Sciatic nerve (tissue), 2 donors: Measurements from ENCODE around the gene EDEM1. TPM values are rescaled to one million over a fixed set of nuclear protein-coding genes. Genes with fewer than 3 reads are reported as not detected.
"Not testable (repeated sequence)": the region's sequence is repeated elsewhere in the genome, so short reads cannot be mapped to it uniquely, and the experiment has no call there.

Experiments used
- ATAC-seq: fragments of 200-7000 bp; cut with Tn5 transposase; one replicate; pipeline ENCODE4 v1.9.1; 2020; ENCODE audit warnings: mild to moderate bottlenecking, moderate library complexity
- DNase-seq: peaks from one replicate; pipeline ENCODE4 v3.0.0-alpha.2; 2020; ENCODE audit warnings: low spot score
- intact Hi-C: fragments of 100-400 bp; cut with DNase I; formaldehyde crosslinking; loops from one replicate; pipeline ENCODE4 v1.14.2; 2022
- total RNA-seq: library from RNA; stranded (reverse); fragmentation: NEBNext Ultra II Directional; extraction: Animal tissue kit (Norgen Biotek cat#: 25700); gene quantifications from one replicate; pipeline ENCODE4 v1.2.1, GENCODE V29; 2021
- donor health status: DM: no; HTN: no; CAD: no.
- donor health status: DM: no; HTN: no; CAD: no.

Gene EDEM1
- total RNA-seq = 29.6 TPM

DNA sequence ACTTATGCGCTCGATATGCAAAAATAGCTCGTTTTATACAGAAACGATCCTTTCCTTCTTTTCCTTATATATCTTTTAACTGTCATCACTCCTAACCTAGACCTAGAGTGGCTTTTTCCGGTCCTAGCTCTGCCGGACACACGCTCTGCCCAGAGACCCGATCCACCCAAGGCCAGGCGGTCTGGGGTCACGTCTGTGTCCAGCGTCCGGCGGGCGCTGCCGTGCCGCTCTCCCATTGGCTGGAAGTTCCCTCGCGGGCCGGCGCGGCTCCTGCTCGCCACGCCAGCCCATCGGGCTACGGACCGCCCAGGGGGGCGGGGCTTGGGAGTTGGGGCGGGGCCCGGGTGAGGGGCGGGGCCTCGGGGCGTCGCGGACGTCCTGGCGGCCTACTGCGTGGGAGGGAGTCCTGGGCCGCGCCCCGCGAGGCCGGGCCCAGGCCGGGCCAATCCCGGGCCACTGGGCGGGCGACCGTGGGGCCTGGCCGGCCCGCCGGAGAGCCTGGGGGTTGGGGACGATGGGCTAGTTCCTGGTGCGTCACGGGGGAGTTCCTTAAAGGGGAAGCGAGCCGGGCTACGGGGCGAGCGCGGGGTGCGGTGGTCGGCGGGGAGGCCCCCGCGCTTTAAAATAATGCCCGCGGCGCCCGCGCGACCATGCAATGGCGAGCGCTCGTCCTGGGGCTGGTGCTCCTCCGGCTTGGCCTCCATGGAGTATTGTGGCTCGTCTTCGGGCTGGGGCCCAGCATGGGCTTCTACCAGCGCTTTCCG is at the start of gene EDEM1:
Gene EDEM1 (plus strand): TSS at position 552 of the 764 bp plus-strand sequence. CDS start 99 bp downstream, at position 651.
- ATAC-seq (peak; percentile 98), DNase-seq (peak; percentile 97)
- intact Hi-C loops = no loop called here

DNA sequence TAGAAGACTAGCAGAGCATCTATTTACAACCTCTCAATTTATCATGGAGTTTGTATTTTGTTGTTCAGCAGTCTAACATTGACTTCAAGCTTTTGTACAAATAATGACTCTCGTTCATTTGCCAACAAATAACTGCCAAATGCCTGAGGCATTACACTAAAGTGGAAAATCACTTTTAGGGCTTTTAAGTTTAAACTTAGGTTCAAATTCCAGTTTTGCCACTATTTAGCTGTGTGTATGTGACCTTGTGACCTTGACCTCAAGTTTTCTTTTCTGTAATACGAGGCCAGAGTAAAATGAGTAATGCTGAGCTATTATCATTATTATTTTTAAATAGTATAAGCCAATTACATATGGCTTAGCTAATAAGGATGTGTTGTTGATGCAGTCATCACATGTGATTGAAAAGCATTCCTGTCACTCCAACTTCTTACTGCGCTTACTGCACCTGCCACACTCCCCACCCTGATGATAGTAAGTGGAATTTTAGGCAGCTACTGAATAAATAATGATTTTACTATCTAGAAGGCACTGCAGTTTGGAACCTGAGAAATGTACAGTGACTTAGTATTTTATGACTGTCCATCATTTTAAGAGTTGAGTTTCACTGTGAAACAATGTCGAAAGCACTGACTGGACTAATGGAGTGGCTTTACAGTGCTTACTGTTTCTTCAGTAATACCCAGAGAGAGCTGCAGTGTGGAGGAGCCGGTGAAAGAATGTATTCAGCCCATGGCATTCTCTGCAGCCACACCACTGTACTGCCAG is 49.1 kb upstream of the EDEM1 start:
- intact Hi-C loops = no loop called here

DNA sequence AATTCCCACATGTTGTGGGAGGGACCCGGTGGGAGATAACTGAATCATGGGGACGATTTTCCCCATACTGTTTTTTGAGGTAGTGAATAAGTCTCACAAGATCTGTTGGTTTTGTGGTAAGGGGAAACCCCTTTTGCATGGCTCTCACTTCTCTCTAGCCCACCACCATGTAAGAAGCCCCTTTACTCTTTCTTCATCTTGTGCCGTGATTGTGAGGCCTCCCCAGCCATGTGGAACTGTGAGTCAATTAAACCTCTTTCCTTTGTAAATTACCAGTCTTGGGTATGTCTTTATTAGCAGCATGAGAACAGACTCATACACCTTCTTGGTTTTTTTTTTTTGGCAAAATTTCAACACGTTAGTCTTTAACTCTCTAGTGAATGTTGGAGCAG is 47.3 kb upstream of the EDEM1 start:
- ATAC-seq = no peak
- intact Hi-C loops = no loop called here
- DNase-seq = no peak

More for the DNA sequence above, 49.1 kb upstream of the EDEM1 start:
- no peak for DNase-seq
- peak; percentile 48 for ATAC-seq

DNA sequence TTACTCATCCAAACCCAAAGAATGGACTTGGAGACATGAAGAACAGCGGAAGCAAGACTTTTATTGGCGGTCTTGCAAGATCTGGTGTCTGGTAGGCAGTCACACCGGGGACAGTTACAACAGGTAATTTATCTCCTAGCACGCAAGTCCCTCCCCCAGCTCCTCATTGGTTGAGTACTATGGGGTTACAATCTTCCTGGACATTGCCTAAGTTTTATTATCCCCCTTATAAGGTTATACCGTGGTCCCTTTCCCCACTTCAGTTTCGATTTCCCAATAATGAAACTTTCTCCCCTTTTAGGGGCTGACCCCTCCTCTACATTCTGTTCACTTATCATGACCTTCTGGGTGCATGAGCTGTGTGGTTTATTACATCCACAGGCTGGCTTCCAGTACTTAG is 46.7 kb upstream of the EDEM1 start:
- DNase-seq = no peak
- intact Hi-C loops = no loop called here
- ATAC-seq = no peak

DNA sequence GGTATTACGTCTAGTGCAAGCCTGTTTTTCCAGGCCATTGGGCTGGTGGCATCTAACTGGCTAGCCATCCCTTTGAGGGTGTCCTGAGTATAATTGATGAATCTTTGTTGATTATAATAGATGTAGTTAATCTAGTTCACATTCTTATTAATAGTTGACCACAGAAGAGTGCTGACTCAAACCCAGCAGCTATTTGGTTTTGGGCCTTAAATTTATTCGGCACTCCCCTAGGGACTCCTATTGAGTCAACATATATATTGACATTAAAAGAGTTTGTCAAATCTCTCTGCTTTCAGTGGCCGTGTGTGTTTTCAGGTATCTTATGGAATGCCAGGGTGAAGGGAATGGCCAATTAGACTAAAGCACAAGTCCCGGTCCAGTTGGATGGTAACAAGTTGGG is 45.7 kb upstream of the EDEM1 start:
- ATAC-seq (no peak), DNase-seq (no peak)
- intact Hi-C loops = no loop called here

DNA sequence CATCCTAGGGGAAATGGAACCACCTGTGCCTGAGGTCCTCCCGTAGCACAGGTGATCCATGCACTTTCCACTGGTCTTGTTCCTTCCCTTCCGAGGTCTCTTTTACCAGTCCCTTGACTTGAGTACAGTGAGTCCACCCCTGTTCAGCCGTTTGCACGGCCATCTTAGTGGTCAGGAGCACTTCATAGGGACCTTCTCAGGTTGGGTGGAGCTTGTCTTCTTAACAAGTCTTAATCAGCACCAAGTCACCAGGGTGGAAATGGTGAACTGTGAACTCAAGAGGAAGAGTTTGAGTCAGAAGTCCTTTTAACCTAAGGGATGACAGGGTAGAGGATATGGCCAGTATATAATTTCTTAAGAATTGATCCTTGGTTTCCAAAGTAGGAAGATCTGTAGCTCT is 44.0 kb upstream of the EDEM1 start:
- intact Hi-C loops = no loop called here

DNA sequence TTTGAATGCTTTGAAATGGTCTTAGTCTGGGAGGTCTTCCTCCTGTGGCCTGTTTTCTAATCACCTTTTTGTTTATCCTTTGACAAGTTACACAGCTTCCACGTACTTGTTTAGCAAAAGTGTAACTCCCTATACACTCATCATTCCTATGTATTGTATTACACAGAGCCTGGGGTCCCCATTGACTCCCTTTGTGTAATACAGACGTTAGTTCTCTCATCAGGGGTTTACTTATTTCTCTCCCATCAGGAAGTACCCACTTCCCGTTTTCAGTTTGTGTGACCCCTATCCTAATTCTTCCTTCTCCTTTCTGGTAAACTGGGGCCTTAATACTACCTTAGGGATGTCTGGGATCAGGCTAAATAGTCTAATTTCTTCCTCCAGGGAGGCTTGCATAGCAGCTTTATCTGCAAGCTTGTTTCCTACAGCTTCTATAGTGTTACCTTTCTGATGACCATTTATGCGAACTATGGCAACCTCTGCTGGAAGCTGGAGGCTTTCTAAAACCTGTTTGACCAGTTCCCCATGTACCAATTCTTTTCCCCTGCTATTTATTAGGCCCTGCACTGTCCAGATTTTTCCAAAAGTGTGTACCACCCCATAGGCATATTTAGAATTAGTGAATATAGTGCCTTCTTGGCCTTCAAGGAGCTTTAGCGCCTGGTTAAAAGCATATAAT is 43.1 kb upstream of the EDEM1 start:
- DNase-seq = no peak
- intact Hi-C loops = no loop called here
- no peak for ATAC-seq

More for the DNA sequence above, 44.0 kb upstream of the EDEM1 start:
- ATAC-seq = no peak
- DNase-seq = no peak

DNA sequence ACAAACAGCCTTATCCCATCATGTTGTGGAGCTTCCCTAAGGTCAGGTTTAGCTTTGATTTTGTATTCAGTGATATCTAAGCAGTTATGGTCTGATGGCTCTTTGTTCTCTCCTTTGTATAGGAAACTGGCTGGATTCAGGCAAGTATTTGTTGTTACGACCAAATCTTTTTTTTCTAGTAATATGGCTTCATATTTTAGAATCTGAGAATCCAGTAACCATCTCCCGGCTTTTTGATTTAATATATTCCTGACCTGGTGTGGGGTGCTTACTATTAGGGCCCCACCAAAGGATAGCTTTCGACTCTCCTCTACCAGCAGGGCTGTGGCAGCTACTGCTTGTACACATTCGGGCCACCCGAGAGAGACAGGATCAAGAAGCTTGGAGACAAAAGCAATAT is 42.4 kb upstream of the EDEM1 start:
- ATAC-seq = no peak
- intact Hi-C loops = no loop called here
- no peak for DNase-seq

DNA sequence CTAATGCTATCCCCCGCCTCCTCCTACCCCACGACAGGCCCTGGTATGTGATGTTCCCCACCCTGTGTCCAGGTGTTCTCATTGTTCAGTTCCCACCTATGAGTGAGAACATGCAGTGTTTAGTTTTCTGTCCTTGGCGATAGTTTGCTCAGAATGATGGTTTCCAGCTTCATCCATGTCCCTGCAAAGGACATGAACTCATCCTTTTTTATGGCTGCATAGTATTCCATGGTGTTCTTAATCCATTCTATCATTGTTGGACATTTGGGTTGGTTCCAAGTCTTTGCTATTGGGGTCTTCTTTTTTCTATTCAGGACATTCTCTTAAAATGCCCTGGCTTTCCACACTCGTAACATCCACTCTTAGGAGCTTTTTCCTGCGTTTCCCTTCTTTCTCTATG is 40.4 kb upstream of the EDEM1 start:
- intact Hi-C loops, ATAC-seq, DNase-seq: not testable (repeated sequence)

DNA sequence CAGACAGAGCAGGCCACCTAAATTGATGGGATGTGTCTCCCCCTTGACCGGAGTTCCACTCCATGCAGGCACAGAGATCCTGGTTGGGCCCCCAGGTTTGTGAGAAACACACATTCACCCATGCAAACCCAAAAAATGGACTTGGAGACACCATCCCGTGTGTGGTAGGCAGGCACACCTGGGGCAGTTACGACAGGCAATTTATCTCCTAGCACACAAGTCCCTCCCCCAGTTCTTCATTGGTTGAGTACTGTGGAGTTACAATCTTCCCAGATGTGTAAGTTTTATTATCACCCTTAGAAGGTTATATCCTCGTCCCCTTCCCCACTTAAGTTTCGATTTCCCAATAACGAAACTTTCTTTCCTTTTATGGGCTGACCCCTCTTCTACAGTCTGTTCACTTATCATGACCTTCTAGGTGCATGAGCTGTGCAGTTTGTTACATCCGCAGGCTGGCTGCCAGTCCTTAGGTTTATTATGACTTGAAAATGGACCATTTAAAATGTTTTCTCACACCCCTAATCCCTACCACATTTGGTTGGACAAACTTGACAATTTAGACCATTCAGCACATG is 38.1 kb upstream of the EDEM1 start:
- ATAC-seq = no peak
- intact Hi-C loops = no loop called here
- DNase-seq = no peak

DNA sequence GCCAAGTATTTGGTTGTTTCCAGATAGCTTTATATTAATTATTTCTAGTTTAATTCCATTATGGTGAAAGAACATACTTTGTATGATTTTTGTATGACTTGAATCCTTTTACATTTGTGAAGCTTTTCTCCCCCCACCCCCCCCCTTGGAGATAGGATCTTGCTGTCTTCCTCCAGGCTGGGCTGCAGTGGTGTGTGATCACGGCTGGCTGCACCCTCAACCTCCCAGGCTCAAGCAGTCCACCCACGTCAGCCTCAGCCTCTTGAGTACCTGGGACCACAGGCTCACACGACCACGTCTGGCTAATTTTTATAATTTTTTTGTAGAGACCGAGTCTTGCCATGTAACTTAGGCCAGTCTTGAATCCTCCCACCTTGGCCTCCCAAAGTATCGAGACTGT is 35.9 kb upstream of the EDEM1 start:
- DNase-seq = no peak
- ATAC-seq = no peak
- intact Hi-C loops = no loop called here

DNA sequence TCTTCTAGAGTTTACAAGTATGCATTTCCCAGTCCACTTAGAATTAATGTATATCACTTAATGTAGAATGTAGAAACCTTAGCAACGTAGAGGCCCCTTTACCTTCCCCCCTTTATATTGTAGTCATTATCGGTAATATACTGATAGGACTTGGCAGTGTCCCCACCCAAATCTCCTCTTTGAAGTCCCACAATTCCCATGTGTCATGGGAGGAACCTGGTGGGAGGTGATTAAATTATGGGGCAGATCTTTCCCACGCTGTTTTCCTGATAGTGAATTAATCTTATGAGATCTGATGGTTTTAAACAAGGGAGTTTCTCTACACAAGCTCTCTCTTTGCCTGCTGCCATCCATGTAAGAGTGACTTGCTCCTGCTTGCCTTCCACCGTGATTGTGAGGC is 34.4 kb upstream of the EDEM1 start:
- DNase-seq = no peak
- intact Hi-C loops = no loop called here
- ATAC-seq = no peak

DNA sequence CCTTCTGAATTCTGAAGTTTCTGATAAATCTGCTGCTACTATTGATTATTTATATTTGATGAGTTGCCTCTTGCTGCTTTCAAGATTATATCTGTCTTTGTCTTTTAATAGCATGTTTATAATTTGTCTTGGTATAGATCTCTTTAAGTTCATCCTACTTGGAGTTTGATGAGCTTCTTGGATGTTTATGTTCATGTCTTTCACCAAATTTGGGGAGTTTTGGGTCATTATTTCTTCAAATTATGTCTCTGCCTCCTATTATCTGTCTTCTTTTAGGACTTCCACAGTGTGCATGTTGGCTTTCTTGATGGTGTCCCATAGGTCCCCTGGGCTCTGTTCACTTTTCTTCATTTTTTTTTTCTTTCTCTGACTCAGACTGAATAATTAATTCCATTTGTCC is 32.3 kb upstream of the EDEM1 start:
- intact Hi-C loops = no loop called here
- ATAC-seq (no peak), DNase-seq (no peak)

DNA sequence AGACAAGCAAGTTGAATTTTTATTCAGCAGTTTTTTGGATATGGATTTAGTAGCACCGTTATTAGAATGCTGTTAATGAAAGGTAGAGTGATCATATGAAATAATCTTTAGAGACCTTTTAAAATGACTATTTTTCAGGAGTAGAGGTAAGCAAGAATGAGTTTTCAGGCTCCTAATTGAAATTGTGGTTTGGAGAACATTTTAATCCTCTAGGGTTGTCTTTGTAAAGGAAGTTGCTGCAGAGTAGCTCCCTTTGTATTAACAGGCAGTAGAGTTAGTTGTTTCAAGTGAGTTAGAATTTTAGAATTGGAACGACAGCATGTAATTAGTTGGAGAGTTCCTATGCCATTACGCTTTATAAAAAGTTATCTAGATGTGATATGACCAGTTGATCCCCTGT is 27.2 kb upstream of the EDEM1 start:
- intact Hi-C loops = no loop called here
- ATAC-seq (no peak), DNase-seq (no peak)

DNA sequence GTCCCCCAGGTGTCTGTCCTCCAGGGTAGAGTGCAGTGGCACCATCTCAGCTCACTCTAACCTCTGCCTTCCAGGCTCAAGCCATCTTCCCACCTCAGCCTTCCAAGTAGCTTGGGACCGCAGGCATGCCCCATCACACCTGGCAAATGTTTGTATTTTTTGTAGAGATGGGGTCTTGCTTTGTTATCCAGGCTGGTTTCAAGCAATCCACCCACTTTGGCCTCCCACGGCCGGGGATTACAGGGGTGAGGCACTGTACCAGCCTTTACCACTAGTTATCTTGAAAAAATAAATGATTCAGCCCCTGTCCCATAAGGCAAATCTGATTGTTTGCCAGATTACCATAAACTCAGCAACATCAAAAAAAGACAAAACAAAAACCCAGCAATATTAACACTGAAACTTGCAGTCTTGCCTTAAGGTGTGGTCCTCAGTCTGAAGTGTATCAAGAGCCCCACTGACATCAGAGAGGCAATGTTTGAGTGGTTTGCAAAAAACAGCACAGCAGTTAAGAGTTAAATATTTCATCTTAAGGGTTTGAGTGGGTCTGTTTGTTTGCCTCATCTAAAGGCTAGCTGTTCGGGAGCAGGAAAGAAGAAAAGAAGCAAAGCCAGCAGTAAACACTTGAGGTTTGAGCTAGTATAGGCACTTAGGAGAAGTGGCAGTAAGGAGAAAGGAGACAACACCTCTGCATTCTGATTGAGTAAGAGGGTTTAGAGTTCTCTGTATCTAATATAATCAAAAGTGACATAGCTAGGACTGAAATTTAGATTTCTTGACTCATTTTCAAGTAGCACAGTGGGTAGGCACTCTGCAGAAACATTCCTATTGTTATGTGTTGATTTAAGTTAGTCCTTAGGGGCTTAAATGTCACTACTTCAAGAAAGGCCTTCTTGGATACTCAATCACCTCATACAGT is 26.3 kb upstream of the EDEM1 start:
- ATAC-seq (no peak), DNase-seq (no peak)
- intact Hi-C loops = no loop called here

DNA sequence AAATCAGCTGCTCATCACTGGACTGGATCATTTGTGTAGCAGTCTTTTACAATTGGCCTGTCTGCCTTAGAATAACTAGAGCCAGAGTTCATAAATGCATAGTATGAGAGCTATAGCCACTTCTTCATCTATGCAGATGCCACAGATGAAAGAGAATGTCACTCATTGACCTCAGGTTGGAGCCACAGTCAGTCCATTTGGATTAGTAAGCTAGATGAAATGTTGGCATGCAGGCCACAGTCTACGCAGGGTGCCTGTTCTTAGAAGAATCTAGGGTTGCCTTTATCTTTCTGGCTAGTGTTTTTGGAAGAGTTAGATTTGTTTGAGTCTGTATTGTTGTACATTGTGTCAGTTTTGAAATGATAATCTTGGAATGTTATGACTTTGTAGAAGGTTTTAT is 25.4 kb upstream of the EDEM1 start:
- intact Hi-C loops = no loop called here
- DNase-seq (no peak), ATAC-seq (no peak)

DNA sequence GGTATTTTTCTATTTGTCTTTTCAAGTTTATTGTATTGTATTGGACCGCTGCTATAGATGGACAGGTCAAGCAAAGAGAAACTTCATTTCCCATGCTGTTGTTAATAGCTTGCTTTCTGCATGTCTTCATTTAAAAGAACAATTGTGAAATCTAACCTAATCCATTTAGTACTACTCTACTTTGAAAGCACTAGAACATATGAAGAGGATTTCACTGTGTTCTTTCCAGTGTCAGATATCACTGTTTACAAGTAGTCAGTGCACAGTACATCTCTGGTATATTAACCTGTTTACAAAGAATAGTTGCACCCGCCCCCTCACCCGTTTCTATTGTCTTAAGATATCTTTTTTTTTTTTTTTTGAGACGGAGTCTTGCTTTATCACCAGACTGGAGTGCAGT is 21.8 kb upstream of the EDEM1 start:
- DNase-seq = no peak
- intact Hi-C loops = no loop called here
- no peak for ATAC-seq

DNA sequence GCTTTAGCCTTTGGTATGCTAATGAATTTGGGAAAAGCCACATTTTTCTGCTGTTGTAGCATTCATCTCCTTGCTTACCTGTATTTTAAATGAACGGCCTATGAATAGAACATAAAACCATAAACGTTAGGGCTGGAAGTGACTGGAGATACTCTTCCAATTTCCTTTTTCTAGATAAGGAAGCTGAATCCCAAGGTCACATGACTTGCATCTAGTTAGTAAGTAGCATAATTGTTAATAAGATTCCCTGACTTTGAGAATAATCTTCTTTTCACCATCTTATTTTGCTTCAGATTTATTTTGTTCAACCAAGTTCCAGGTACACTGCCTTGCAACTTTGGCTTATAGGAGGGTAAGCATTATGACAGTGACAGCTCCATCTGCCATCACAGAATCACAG is 20.7 kb upstream of the EDEM1 start:
- ATAC-seq (no peak), DNase-seq (no peak)
- intact Hi-C loops = no loop called here

DNA sequence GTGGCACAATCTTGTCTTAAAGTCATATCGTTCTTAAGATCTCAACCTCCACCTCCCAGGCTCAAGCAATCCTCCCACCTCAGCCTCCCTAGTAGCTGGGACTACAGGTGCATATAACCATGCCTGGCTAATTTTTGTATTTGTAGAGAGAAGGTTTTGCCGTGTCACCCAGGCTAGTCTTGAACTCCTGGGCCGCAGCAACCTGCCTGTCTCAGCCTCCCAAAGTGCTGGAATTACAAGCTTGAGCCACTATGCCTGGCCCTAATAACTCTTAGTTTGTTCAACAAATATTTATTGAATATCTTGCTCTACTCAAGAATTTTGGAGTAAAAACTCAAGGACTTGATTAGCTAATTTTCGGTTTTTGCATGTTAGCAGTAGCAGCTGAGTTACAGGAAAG is 19.4 kb upstream of the EDEM1 start:
- DNase-seq = no peak
- no peak for ATAC-seq
- intact Hi-C loops = no loop called here
